Activated T-cell treated with anti-CD3 and anti-CD28 coated beads, Interleukin-2, amount 50 U/mL, for 48 hours (primary cell): ENCODE results near the gene MYCBPAP.

Source experiments
- DNase-seq, 2 experiments: peaks; one replicate each; pipeline ENCODE4 v3.0.0-alpha.2; 2020

MYCBPAP gene

DNA sequence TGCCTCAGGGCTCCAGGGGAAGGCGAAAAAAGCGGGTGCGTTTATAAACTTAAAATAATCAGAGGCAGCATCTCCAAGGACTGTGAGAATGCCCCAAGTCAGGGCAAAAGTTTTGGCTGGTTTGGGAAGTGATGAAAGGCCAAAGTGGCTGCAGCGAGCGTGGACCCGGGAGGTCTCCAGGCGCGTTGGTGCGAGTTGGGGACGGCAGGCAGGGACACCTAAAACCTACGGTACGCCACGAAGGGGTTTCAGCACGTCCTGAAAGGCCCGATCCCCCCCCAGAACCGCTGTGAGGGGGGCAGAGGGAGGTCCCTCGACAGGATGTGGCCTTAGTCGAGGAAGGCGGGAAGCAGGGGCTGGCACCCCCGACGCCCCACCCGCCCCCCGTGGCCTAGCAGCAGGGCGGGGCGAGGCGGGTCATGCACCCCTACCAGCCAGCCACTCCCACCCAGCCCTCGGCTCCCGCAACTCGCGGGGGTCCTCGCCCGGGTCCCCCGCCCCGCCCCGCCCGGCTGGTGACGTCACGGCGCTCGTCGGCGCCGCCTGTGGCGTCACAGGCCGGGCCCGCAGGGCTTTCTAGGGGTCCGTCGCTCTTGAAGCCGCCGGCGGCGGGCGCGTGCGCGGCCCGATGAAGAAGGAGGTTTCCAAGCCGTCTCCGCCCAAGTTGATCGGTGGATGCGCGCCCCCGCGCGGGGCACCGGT, at the start of gene MYCBPAP:
TSS of gene MYCBPAP (plus strand) at position 569 of the 702 bp plus-strand sequence. CDS start 236 bp downstream, outside the sequence.
- peak; percentile 76 to 82 for DNase-seq

DNA sequence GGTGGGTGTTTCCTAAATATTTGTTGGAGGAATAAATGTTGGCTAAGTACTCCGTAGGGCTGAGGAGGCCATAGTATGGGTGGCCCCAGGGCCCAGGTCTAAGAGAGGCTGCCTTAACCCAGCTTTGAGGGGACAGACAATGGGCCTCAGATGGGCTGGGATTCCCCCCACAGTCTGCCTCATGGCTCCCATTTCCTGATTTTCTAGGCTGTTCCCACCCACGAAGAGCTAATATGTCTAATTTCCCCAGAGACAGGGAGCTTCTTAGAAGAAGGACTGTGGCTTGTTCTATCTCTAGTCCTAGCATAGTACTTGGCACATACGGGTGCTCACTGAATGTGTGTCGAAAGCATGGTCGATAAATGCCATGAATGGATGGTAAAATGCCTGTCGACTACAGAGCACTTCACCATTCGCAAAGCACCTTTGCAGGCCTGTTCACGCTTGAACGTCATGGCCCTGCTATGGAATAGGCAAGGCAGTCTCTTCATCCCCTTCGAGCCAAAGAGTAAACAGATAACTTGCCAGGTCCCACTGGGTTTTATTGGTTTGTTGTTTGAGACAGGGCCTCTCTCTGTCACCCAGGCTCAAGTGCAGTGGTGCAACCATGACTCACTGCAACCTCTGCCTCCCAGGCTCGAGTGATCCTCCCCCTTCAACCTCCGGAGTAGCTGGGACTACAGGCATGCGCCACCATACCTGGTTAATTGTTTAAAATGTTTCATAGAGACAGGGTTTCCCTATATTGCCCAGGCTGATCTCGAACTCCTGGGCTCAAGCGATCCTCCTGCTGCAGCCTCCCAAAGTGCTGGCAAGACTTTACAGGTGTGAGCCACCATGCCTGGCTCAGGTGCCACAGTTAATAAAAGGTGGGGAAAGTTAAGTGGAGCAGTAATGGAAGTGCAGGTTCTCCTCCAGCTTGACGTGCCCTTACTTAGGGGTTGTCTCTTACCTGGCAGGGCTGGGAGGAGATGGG, 49.2 kb upstream of the MYCBPAP start:
- no peak for DNase-seq

- no peak for DNase-seq
These were observed 48.5 kb upstream of the MYCBPAP start for GRCh38 chr17:50459756-50460155.

DNA sequence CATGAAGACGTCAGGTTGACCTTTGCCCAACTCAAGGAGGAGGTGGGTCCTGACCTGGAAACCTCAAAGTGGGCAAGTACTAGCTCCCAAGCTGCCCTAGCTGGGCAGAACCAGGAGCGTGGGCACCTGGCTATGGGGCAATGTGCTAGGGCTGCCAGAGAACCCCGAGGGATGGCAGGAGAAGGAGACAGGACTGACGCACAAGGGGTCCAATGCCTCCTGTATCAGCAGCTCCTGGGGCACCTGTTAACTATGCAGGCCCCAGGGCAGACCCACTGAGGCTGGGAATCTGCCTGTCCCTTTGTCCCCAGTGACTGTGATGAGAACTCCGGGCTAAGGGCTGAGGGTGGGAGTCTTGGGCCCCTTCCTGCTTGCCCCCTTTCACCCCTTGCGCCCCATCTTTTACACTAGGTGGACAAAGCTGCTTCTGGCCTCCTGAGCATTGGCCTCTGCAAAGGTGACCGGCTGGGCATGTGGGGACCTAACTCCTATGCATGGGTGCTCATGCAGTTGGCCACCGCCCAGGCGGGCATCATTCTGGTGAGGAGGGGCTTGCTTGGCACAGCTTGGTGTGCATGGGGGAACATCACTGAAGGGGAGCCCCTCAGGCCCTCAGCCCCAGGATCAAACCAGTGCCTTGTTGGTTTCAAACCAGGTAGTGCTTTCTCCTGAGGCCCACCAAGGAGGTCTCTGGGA, 47.3 kb upstream of the MYCBPAP start:
- no peak for DNase-seq

- no peak for DNase-seq
These were observed 46.6 kb upstream of the MYCBPAP start for GRCh38 chr17:50461550-50462132.

DNA sequence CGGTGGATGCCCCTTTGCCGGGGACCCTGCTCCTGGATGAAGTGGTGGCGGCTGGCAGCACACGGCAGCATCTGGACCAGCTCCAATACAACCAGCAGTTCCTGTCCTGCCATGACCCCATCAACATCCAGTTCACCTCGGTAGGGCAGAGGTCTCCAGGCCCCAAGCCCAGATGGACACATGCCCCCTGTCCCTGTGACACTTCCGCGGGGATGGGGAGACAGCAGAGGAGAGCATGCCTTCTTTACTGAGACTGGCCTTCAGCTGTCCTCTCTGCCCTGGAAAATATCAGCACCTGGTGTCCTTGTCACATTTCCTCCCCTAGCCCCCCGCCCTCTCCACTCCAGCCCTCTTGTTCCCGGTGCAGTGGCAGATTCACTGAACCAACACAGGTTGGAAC, 45.8 kb upstream of the MYCBPAP start:
- DNase-seq = no peak

- no peak for DNase-seq
These were observed 44.1 kb upstream of the MYCBPAP start for GRCh38 chr17:50464121-50464520.

DNA sequence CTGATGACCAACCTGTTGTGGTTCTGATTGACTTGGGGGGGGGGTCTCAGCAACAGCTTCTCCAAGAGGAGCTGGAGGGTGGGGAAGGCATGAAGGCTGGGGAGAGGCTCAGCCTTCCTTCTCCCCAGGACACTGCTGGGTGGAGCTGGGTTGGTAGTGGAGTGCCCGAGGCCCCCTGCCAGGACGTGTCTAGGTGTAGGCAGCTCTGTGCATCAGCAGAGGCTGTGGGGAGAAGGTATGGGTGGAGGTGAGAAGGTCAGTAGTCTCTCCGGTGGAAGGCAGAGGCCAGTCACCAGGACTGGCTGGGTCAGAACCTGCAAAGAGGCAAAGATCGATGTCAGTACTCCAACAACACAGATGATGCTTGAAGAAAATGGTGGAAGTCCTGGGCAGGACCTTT, 43.5 kb upstream of the MYCBPAP start:
- no peak for DNase-seq

GRCh38 chr17:50465171-50465570, 43.1 kb upstream of the MYCBPAP start:
- no peak for DNase-seq

DNA sequence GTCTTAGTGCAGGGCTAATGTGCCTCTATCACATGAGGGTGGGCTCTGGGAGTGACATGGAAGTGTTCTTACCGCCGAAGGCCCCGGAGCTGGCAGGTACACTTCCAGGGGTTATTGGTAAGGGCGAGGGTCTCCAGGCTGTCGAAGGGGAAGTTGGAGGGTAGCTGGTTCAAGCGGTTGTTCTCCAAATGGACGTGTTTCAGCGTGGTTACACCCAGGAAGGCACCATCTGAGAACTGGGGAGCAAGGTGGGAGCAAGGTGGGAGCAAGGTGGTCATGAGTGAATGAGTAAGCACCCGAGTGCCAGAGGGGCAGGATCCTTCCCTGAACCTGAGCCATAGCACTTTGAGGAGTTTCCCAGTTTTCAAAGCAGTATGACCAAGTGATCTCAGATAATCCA, 42.6 kb upstream of the MYCBPAP start:
- no peak for DNase-seq

DNA sequence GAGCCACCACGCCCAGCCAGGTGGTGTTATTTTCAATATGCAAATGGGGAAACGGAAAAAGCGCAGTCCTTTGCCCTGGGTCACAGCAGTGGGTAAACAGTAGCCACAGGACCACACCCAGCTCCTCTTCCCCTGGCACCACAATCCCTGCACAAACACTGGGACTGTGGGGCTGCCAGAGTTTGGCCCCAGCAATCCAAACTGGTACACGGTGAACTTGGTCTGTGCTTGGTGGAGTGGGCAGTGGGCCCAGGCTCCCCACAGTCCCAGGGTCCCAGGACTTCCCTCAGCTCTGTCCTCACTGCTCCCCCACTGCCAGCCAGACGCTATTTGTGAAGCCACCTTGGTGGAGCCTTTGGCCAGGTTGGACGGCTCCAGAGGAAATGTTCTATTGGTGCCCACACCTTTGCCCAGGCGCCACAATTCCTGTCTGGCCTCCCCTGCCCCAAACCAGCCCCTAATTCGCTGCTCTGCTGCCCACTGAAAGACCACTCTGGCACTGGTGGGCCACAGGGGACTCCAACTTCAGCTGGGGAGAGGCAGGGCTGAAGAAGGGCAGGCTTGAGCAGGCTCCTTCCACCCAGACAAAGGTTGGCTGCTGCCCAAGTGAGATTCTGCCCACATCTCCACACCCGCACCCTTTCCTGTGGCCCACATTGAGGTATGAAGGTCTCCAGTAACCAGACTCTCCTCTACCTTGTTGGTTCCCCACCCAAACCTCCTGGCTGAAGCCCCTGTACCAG, 41.7 kb upstream of the MYCBPAP start:
- no peak for DNase-seq

DNA sequence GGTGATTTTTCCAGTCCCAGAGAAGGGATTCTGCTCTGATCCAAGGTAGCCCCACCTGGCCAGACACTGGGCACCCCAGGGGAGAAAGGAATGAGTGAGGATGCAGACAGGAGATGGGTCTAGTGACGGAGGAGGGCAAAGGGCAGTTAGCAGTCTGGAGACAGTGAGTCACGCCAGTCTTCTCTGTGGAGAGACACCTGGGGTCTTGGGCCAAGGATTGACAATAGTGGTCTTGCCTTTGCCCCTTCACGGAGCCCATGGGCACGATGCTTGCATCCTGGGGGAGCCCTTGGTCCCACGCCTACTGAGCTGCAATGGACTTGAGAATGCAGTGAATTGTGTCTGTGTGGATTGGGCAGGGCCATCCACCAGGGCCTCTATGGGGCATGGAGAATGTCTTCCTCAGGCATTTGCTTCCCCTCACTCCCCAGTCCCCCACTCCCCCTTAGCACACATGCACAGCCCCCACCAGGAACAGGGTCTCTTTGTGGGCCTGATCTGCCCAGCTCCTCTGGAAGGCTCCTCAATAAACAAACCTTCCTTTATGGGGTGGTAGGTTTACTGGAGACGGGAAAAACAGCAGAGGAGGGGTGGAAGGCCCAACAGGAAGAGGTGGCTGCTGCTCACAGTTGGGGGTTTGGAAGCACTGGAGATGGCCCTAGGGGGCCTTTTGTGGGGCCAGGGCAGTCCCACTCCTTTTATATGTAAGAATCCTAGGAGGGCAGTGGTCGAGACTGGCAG, 41.0 kb upstream of the MYCBPAP start:
- no peak for DNase-seq

GRCh38 chr17:50467855-50468303, 40.4 kb upstream of the MYCBPAP start:
- DNase-seq = no peak

DNA sequence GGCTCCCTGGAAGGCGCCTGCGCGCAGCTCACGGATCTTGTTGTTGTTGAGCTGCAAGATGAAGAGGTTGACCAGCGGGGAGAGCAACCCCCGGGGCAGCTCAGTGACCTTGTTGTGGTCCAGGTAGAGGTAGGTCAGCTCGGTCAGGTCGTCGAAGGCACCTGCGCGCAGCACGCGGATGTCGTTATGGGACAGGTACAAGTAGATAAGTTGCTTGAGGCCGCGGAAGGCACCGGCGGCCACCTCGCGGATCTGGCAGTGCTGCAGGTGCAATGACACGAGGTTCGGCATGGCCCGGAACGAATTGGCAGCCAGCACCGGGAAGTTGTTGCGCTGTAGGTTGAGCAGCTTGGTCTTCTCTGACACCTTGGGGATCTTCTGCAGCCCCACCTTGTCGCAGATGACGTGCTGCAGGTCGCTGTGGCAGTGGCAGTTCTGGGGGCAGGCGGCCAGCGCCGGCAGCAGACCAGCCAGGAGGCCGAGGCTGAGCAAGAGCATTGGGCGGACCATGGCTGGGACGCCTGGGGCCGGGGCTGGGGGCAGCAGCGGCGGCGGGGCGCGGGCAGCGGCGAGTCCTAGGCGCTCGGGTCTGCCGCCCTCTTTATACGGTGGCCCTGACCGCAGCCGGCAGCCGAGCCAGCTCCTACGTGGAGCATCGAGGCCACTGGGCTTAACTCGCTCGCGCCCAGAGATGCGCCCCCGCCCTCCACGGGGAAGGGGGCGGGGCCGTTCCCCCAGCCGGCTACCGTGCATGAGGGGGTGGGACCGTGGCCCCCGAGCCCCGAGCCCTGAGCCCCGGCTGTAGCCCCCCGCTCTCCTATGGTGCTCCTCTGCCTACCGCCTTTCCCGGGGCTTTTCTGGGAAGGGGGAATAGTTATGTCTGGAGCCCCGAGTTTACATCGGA, 39.7 kb upstream of the MYCBPAP start, which contains the start of gene CHAD:
TSS of gene CHAD (minus strand) at position 577 of the 904 bp plus-strand sequence. CDS start at position 510, 67 bp downstream.
- no peak for DNase-seq

GRCh38 chr17:50469208-50469605, 39.0 kb upstream of the MYCBPAP start:
- no peak for DNase-seq

DNA sequence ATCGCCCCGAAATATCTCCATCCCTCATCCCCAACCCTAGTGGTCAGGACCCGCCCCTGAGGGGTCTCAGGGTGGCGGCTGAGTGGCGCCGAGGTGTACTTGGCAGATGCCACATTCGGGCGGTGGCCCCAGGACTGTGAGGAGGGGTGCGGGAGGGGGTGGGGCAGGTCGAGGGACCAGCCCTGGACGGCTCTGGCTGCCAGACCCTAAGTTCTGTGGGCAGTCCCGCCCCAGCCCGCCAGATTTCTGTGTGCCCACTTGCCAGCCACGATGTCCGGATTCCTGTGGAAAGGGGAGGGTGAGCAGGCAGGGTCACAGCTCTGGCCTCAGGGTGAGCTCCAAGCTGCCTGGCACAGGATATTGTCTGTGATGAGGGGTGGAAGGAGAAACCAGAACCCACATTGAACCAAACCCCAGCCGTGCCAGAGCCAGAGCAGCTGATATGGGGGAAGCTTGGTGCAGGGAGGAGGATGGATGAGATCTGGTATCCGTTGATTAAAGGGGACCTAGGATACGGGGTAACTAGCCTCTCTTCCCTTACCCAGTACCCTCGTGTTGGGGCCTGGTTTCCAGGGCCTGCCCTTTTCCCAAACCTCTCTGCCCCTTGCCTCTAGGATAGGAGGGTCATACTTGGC, 38.5 kb upstream of the MYCBPAP start:
- no peak for DNase-seq

DNA sequence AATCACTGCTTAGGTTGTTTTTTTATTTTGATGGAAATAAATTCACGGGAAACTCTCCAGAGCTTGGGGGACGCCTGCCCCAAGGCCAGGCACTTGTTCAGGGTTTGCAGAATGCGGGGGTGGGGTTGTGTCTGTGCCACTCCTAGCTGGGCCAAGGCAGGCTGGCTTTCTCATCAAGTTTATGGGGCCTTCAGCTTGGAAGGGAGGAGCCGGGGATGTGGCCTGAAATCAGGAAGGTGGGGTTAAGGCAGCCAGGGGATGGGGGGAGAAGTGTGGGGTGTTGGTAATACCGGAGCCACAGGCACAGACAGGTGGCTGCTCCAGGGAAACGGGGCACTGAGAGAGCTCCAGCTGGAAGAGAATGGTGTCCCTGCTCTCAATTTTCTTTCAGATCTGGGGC, 37.8 kb upstream of the MYCBPAP start:
- no peak for DNase-seq

- no peak for DNase-seq
These were observed 37.0 kb upstream of the MYCBPAP start for GRCh38 chr17:50471009-50471905.

- DNase-seq = no peak
These were observed 36.0 kb upstream of the MYCBPAP start for GRCh38 chr17:50472286-50472685.
